ENCODE data around the gene PRR18. TPM values are rescaled to one million over a fixed set of nuclear protein-coding genes. Genes with fewer than 3 reads are reported as not detected.

PRR18 gene
- total and polyA plus RNA-seq, 2 of the 8 experiments (the other 6 are each of a cell fraction or from before 2014, with no cell fraction given): 0.08 to 0.19 TPM

DNA sequence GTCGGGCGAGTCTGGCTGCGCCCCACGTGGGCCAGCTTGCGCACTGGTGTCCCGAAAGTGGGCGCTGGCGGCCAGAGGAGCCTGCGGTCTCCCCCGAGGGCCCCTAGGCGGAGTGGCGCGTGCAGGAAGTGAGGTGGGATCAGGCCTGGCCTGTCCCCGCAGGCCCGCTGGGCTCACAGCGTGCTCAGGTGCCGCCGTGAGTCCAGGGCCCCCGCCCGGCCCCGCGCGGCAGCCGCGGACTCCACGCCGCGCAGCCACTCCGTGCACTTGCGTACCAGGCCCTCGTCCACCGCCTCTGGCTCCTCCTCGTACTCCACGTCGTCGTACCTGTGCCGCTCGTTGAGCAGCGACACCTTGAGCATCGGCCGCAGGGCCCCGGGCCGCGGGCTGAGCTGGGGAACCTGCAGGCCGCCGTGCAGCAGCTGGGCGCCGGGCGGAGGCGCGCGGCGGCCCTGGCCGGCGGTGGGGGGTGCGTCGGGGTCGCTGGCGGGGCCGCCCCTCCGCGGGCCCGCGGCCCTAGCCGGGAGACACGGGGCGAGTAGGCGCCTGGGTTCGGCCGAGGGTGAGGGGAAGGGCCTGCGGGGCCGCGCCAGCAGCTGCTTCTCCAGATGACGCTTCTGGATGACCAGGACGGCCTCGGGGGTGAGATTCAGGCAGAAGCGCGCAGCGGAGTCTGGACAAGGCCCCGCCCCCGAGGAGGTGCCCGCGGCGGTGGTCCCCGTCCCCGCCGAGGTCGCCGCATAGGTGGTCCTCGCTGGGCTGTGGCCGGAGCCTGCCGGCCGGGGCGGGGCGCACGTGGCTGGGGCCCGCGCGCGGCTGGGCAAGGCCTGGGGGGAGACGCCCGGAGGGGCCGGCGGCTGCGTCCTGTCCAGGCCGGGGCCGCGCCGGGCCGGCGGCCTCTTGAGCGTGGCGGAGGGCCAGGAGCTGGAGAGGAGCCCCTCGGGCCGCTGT, 835 bp downstream of the PRR18 start (continued):
- TF ChIP-seq MAX (IDR thresholded peaks at IDR 0.05) (peak; percentile 88), ZNF274 (IDR thresholded peaks at IDR 0.05; ENCODE audit: borderline replicate concordance, extremely low read depth, low read length) (no peak), CBX5 (IDR thresholded peaks at IDR 0.05; ENCODE audit: low read depth, low read length) (no peak), SIN3A (conservative IDR thresholded peaks at IDR 0.05 in 1 of 2, IDR thresholded peaks at IDR 0.05 in 1 of 2; ENCODE audit: low read depth in 1 of 2, low read length in 2 of 2) (no peak), ATF2 (IDR thresholded peaks at IDR 0.05; ENCODE audit: low read length) (no peak), BACH1 (IDR thresholded peaks at IDR 0.05; ENCODE audit: low read length) (no peak; the same call in 1 of the 2 replicates), HDAC6 (IDR thresholded peaks at IDR 0.05; ENCODE audit: low read depth, low read length) (no peak), MAFK (IDR thresholded peaks at IDR 0.05; ENCODE audit: low read depth, low read length) (no peak), JUND (IDR thresholded peaks at IDR 0.05; ENCODE audit: low read length) (no peak), JUN (IDR thresholded peaks at IDR 0.05; ENCODE audit: low read depth, low read length) (no peak), SRF (IDR thresholded peaks at IDR 0.05; ENCODE audit: low read depth, low read length) (no peak), ASH2L (IDR thresholded peaks at IDR 0.05; ENCODE audit: low read length) (no peak), TAF7 (optimal IDR thresholded peaks at IDR 0.05; ENCODE audit: borderline replicate concordance, low read depth, low read length) (no peak), CTBP2 (IDR thresholded peaks at IDR 0.05; ENCODE audit: borderline replicate concordance, insufficient read depth, insufficient read length, low read length) (no peak), POLR2A (IDR thresholded peaks at IDR 0.05; ENCODE audit: control extremely low read depth in 1 of 2, low read depth in 2 of 2, low read length in 2 of 2) (no peak), CREB1 (IDR thresholded peaks at IDR 0.05) (peak; percentile 31), GTF2F1 (IDR thresholded peaks at IDR 0.05; ENCODE audit: borderline replicate concordance, low read depth, low read length) (no peak), BRCA1 (IDR thresholded peaks at IDR 0.05; ENCODE audit: low read depth, low read length) (no peak)
- TF ChIP-seq, protein P1, sequence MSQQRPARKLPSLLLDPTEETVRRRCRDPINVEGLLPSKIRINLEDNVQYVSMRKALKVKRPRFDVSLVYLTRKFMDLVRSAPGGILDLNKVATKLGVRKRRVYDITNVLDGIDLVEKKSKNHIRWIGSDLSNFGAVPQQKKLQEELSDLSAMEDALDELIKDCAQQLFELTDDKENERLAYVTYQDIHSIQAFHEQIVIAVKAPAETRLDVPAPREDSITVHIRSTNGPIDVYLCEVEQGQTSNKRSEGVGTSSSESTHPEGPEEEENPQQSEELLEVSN (IDR thresholded peaks at IDR 0.05): peak; percentile 85

All from H1 (cell line).